WERI-Rb-1 (cell line): ENCODE measurements around the gene GRIP1.

Experiments
- DNase-seq: peaks from one replicate; pipeline ENCODE4 v3.0.0-alpha.2; 2020
- H3K27ac ChIP-seq: fragments of 250-450 bp; sonication (Bioruptor Pico); 2 replicates; pipeline ENCODE4 v1.5.1; 2020; ENCODE audit warnings: mild to moderate bottlenecking, moderate library complexity
- H3K27me3 ChIP-seq: fragments of 250-450 bp; sonication (Bioruptor Pico); 2 replicates; pipeline ENCODE4 v1.5.1; 2021; ENCODE audit warnings: mild to moderate bottlenecking, low read depth, moderate library complexity; ENCODE audit not compliant: insufficient read depth, severe bottlenecking
- H3K36me3 ChIP-seq: fragments of 250-450 bp; sonication (Bioruptor Pico); 2 replicates; pipeline ENCODE4 v1.5.1; 2020; ENCODE audit warnings: mild to moderate bottlenecking, moderate library complexity
- H3K4me3 ChIP-seq: 2 replicates; pipeline ENCODE4 v1.5.1; 2011; ENCODE audit warnings: low read depth, mild to moderate bottlenecking, control low read depth, low read length
- H3K9me3 ChIP-seq: fragments of 250-450 bp; sonication (Bioruptor Pico); 2 replicates; pipeline ENCODE4 v1.5.1; 2021; ENCODE audit warnings: mild to moderate bottlenecking, moderate library complexity; ENCODE audit not compliant: severe bottlenecking
- TF ChIP-seq, protein P1 (sequence below): IDR thresholded peaks from 2 replicates; pipeline ENCODE4 v1.5.1; 2011; ENCODE audit warnings: low read depth, mild to moderate bottlenecking, control low read depth, inconsistent platforms, low read length

Gene GRIP1

DNA sequence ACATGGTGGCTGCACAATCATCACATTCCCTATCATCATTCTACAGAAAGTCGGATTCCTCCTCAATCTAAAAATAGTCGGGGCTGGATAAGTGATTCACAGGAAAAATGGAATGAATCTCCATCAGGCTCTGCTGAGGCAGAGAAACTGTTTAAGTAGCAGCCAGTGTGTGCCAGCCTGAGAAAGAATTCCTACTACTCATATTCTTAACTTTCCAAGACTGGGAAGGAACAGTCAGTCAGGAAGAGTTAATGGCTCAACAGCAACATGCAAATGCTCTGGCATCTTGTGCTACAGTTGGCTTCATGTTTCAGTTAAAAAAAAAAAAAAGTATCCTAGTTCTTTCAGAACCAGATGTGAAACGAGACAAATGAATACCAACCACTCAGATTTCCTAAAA lies 187.0 kb downstream of the GRIP1 start:
- H3K27ac ChIP-seq, result no peak overlapping the region

DNA sequence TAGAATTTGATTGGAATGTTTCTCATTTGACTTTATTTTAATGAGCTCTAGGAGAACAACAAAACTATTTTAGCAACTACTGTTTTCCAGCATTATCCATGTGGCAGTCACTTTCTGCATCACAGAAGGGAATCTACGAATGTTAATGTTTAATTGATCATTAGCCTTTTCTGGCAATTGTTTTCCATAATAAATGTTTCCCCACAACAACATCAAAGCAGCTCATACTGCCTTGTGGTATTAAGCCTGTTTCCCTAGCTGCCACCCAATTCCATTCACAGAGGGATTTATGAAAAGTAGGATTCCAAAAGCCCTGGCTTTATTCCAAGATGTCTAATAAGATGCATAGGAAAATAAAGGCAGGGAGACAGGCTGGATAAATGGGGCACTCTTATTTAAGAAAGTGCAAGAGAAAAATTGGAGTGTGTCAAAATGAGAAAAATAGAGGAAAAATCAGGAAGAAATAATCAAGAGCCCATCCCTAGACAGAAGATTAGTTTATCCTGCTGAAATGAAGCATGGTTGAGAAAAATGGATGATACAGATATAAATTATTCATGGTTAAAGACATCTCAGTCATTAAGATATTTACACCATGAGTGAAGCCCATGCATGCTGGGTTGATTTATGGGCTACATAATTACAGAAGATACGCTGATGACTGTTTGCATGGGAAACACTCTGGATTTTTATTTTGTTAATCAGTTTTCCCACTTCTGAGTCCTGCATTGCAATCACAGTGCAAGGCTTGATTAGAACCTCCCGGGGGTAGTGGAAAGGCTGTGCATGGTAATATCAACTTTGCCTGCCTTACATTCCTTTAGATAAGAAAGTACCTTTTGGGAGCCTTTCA lies 196.3 kb downstream of the GRIP1 start:
- Histone ChIP-seq H3K27me3 (no peaks in the 10 kb centered on the region), H3K36me3 (no peaks in the 10 kb centered on the region), H3K4me3 (no peak overlapping the region), H3K9me3 (no peaks in the 10 kb centered on the region), H3K27ac (no peak overlapping the region)
- TF ChIP-seq, protein P1, sequence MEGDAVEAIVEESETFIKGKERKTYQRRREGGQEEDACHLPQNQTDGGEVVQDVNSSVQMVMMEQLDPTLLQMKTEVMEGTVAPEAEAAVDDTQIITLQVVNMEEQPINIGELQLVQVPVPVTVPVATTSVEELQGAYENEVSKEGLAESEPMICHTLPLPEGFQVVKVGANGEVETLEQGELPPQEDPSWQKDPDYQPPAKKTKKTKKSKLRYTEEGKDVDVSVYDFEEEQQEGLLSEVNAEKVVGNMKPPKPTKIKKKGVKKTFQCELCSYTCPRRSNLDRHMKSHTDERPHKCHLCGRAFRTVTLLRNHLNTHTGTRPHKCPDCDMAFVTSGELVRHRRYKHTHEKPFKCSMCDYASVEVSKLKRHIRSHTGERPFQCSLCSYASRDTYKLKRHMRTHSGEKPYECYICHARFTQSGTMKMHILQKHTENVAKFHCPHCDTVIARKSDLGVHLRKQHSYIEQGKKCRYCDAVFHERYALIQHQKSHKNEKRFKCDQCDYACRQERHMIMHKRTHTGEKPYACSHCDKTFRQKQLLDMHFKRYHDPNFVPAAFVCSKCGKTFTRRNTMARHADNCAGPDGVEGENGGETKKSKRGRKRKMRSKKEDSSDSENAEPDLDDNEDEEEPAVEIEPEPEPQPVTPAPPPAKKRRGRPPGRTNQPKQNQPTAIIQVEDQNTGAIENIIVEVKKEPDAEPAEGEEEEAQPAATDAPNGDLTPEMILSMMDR, result no peak
- no peak for DNase-seq

More for the DNA sequence above, 187.0 kb downstream of the GRIP1 start:
- no peaks in the 10 kb centered on the region for H3K27me3 ChIP-seq
- H3K36me3 ChIP-seq, result no peaks in the 10 kb centered on the region; the same call in 1 of the 2 replicates
- DNase-seq, result no peak
- H3K4me3 ChIP-seq, result no peak overlapping the region
- TF ChIP-seq, protein P1, result no peak
- H3K9me3 ChIP-seq, result no peaks in the 10 kb centered on the region

DNA sequence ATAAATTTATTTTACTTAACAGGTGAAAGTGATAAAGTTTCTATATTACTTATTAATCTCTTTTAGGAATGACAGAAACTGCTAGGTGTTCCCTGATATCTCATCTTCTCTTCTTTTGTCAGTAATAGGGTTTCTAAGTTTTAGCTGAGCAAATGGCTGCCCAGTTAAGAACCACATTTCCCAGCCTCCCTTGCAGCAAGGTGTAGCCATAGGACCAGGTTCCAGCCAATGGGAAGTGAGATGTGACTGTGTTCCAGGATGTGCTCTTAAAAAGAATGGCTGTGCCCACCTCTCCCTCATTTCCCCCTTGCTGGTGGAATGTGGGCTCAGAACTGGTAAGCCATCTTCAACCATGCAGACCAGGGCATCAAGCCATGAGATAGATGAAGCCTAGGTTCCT lies 210.9 kb downstream of the GRIP1 start:
- Histone ChIP-seq H3K9me3 (no peaks in the 10 kb centered on the region), H3K4me3 (no peak overlapping the region), H3K27ac (no peak overlapping the region), H3K27me3 (no peaks in the 10 kb centered on the region), H3K36me3 (no peaks in the 10 kb centered on the region)
- TF ChIP-seq, protein P1, result no peak
- no peak for DNase-seq

DNA sequence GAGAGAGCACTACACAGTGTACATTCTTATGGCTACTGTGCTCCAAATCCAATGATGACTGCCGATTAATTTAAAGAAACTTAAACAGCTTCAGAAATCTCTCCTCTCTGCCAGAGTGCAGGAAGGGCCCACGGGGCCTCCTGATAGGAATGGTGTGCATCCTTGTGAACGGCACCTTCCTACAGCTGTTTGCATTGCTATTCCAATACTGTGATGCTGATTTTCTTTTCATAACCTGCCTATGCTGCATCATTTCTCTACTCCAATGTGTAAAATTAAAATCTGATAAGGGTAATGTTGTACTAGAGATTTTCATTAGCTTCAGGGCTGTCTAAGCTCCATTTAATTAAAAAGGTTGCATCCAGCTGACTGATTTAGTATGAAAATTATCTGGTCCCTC lies 217.5 kb downstream of the GRIP1 start:
- no peak overlapping the region for H3K27ac ChIP-seq
- H3K36me3 ChIP-seq, result peaks cover 10% of the 10 kb centered on the region
- H3K4me3 ChIP-seq, result no peak overlapping the region
- TF ChIP-seq, protein P1, result no peak
- H3K9me3 ChIP-seq, result no peaks in the 10 kb centered on the region
- no peak for DNase-seq
- no peaks in the 10 kb centered on the region for H3K27me3 ChIP-seq

DNA sequence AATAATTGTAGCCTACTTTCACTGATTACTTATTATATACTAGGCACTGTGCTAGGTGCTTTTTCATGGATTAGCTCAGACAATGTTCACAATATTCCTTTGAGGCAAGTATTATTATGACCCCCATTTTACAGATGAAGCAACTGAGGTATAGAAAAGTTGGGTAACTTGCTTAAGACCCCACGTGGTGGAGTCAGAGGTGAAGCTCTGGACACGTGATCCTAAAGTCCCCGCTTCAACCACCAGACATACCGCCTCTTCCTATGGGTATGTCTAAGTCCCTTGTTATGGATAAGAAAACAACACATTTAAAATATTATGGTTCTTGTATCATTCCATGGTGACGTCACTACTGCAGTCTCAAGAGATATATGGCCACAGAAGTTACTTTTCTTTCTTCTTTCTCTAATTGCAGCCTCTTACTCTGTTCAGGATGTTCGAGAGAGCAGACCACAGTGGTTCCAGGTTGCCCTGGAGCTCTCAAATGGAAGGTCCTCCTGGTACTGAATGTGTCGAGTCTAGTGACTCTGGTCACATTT lies 218.9 kb downstream of the GRIP1 start:
- TF ChIP-seq, protein P1, result no peak
- Histone ChIP-seq H3K27me3 (no peaks in the 10 kb centered on the region), H3K9me3 (no peaks in the 10 kb centered on the region), H3K27ac (no peak overlapping the region), H3K36me3 (peaks cover 16% of the 10 kb centered on the region), H3K4me3 (no peak overlapping the region)
- no peak for DNase-seq
